Esophagus squamous epithelium (tissue), 5 donors: ENCODE data around the gene MTA2. TPM values are rescaled to one million over a fixed set of nuclear protein-coding genes. Genes with fewer than 3 reads are reported as not detected.

Experiments used
- DNase-seq: peaks from one replicate; lab custom pipeline; 2025; lab: John Stamatoyannopoulos, UW
- H3K27ac ChIP-seq, 4 donors: fragments of 200-600 bp; sonication (generic); one replicate each; pipeline ENCODE4 v1.5.1; 2016 to 2019; ENCODE audit warnings: mild to moderate bottlenecking in 1 of 4
- H3K27me3 ChIP-seq, 4 donors: fragments of 200-600 bp; sonication (generic); 1 replicate in 3 of 4; 2 replicates in 1 of 4; pipeline versions ENCODE4 v1.5.1 to v1.6.0; 2017 to 2021; ENCODE audit warnings: antibody characterized with exemption in 1 of 4
- H3K36me3 ChIP-seq, 3 donors: fragments of 200-600 bp; sonication (generic); one replicate each; pipeline ENCODE4 v1.5.1; 2016 to 2019
- H3K4me1 ChIP-seq, 3 donors: fragments of 200-600 bp; sonication (generic); one replicate each; pipeline ENCODE4 v1.5.1; 2017 to 2019
- H3K4me3 ChIP-seq, 4 donors: fragments of 200-600 bp; sonication (generic); 1 replicate in 3 of 4; 2 replicates in 1 of 4; pipeline ENCODE4 v1.5.1; 2016 to 2019; ENCODE audit warnings: mild to moderate bottlenecking in 2 of 4, moderate library complexity in 1 of 4
- H3K9me3 ChIP-seq, 3 donors: fragments of 200-600 bp; sonication (generic); one replicate each; pipeline ENCODE4 v1.5.1; 2016 to 2019
- POLR2A ChIP-seq, 4 donors: fragments of 450-650 bp; IDR thresholded peaks; one replicate each; pipeline ENCODE4 v1.6.1; 2017; ENCODE audit warnings: antibody characterized with exemption in 4 of 4, mild to moderate bottlenecking in 4 of 4, moderate library complexity in 3 of 4
- WGBS, 2 donors: methylation state at CpG; one replicate each; pipeline ENCODE4 v1.1.5; 2018; 5-methylcytosine and 5-hydroxymethylcytosine counted together
- intact Hi-C: fragments of 100-400 bp; cut with DNase I; formaldehyde crosslinking; loops from one replicate; pipeline ENCODE4 v1.15.0; 2022
- total RNA-seq, 4 donors: library from RNA; depleted of rRNA; stranded (reverse); fragments of >200 nt; gene quantifications; one replicate each; pipeline ENCODE4 v1.1.0, GENCODE V29; 2016
- TF ChIP-seq, protein P1 (sequence below), 6 experiments: fragments of 450-650 bp in 4 of 6; fragments of 200-600 bp in 2 of 6; sonication (generic) in 2 of 6; IDR thresholded peaks; one replicate each; pipeline ENCODE4 v1.5.1; 2016 to 2019; ENCODE audit warnings: antibody characterized with exemption in 6 of 6, mild to moderate bottlenecking in 4 of 6, moderate library complexity in 4 of 6
- donor health status: DM: yes; HTN: yes; CAD: no.

MTA2 gene
- total RNA-seq, 4 donors from 2014 or later = 103 to 132 (median 111) TPM

DNA sequence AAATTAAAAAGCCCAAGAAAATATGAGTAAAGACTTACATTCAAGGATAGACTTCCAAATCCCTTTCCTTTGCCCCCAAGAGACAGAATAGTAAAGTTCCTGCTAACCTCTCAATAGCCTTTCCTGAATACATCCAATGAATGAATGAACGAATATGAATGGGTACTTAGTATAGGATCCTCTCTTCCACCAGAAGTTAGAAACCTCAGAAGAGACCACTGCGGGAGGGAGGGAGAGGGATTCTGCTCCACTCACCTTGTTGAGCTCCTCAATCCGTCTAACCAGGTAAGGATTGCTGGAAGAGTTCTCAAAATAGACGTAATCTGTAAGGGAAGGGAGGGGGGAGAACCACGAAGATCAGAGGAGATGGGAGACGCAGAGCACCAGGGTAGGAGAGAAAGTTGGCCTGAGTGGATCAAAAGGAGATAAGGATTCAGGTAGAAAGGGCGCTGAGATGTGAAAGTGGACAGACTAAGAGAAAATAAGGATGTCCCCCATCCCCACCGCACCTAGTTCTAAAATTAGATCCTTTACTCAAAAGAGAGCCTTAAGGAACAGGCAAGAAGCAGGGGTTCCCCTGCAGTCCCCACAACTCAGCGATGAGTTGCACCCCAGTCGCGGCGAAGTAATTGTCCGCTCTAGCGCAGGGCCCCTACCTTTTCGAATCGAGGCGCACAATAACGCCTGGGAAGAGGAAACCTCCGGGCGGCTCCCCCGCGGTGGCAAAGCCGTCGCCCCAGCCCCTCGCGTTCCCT, 1.1 kb downstream of the MTA2 start:
- Histone ChIP-seq H3K36me3 (peaks cover 24 to 54% (median 34%) of the 10 kb centered on the region in 3 donors), H3K4me1 (peaks cover 27 to 74% (median 33%) of the 10 kb centered on the region in 3 donors), H3K9me3 (no peaks in the 10 kb centered on the region), H3K4me3 (peak overlapping the region; percentile 89 to 99 (median 94)), H3K27me3 (no peaks in the 10 kb centered on the region), H3K27ac (peak overlapping the region; percentile 95 to 99 (median 98))
- TF ChIP-seq, protein P1, sequence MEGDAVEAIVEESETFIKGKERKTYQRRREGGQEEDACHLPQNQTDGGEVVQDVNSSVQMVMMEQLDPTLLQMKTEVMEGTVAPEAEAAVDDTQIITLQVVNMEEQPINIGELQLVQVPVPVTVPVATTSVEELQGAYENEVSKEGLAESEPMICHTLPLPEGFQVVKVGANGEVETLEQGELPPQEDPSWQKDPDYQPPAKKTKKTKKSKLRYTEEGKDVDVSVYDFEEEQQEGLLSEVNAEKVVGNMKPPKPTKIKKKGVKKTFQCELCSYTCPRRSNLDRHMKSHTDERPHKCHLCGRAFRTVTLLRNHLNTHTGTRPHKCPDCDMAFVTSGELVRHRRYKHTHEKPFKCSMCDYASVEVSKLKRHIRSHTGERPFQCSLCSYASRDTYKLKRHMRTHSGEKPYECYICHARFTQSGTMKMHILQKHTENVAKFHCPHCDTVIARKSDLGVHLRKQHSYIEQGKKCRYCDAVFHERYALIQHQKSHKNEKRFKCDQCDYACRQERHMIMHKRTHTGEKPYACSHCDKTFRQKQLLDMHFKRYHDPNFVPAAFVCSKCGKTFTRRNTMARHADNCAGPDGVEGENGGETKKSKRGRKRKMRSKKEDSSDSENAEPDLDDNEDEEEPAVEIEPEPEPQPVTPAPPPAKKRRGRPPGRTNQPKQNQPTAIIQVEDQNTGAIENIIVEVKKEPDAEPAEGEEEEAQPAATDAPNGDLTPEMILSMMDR (IDR thresholded peaks at IDR 0.05) = no peak
- no peak for TF ChIP-seq POLR2A (IDR thresholded peaks at IDR 0.05)
- intact Hi-C loops = no loop called here
- WGBS, 2 donors = 1% methylated on average over 12 to 14 of the region's 26 CpGs
- DNase-seq = no peak

DNA sequence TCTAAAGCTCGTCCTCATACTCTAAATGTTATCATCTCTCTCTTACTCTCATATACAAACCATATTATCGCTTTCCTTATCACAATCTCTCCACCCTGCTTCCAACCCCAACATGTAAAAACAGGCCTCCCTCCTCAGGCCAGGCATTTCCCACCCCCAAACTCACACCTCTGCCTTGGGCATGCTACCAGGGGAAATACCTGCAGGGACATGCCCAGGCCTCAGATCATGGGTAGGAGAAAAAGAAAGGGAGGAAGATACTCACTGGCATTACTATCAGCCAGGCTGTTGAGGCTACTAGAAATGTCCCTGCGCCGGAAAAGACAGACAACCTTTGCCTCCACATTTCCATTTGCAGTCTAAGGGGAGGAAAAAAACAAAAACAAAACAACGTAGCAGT, 1.8 kb downstream of the MTA2 start:
- Histone ChIP-seq H3K27ac (peak overlapping the region; percentile 95 to 99 (median 98)), H3K27me3 (no peaks in the 10 kb centered on the region), H3K36me3 (peaks cover 27 to 54% (median 35%) of the 10 kb centered on the region in 3 donors), H3K4me3 (peak overlapping the region; percentile 89 to 99 (median 94)), H3K4me1 (peaks cover 27 to 67% (median 33%) of the 10 kb centered on the region in 3 donors), H3K9me3 (no peaks in the 10 kb centered on the region)
- DNase-seq = no peak
- peak in 1 of 4 donors; percentile 42 for TF ChIP-seq POLR2A (IDR thresholded peaks at IDR 0.05)
- TF ChIP-seq, protein P1 (IDR thresholded peaks at IDR 0.05) = no peak
- intact Hi-C loops = loop anchor here (5.0 kb wide), 1 partner anchor 72 kb away; the partner anchor contains the start of genes LBHD1 and UQCC3
- WGBS, 2 donors = 24 to 26% methylated on average over 5 of the region's 5 CpGs

DNA sequence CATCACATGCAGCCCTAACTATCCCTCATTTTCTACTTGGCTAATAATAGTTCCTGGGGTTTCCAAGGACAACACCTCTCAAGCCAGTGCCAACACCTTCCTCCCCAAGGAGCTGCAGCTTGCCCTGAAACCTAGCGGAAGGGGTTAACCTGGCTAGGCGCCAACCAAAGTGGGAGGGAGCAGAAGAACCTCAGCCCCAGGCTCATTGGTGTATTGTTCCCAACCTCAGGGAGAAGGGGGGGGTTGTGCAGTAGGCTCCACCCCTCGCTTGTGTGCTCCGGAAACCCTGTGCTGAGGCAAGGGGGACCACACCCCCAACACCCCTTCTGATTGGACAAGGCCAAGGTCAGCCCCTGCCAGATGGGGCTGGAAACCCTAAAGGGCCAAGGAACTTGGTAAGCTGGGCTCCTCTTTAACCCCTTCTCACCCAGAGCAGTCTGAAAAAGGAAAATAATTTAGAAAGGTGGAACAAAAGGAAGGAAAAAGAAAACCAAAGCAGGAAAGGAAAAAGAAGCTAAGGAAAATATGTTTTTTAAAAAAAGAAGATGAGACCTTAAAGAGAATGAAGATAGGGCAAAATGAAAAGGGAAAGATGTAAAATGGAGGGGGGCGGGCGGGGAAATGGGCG, 2.5 kb downstream of the MTA2 start:
- no peaks in the 10 kb centered on the region for H3K27me3 ChIP-seq
- H3K36me3 ChIP-seq = peaks cover 31 to 54% (median 39%) of the 10 kb centered on the region in 3 donors
- peak overlapping the region; percentile 95 to 99 (median 98) for H3K27ac ChIP-seq
- intact Hi-C loops = loop anchor here (5.0 kb wide), 1 partner anchor 73 kb away; the partner anchor contains the start of genes LBHD1 and UQCC3
- H3K4me1 ChIP-seq = peaks cover 27 to 60% (median 33%) of the 10 kb centered on the region in 3 donors
- no peaks in the 10 kb centered on the region for H3K9me3 ChIP-seq
- H3K4me3 ChIP-seq = peak overlapping the region; percentile 89 to 99 (median 94)
- 28 to 39% methylated on average over 3 to 5 of the region's 7 CpGs for WGBS, 2 donors
- peak; percentile 89 for DNase-seq
- TF ChIP-seq, protein P1 (IDR thresholded peaks at IDR 0.05) = peak in 1 of 6 experiments; percentile 17
- no peak for TF ChIP-seq POLR2A (IDR thresholded peaks at IDR 0.05)

DNA sequence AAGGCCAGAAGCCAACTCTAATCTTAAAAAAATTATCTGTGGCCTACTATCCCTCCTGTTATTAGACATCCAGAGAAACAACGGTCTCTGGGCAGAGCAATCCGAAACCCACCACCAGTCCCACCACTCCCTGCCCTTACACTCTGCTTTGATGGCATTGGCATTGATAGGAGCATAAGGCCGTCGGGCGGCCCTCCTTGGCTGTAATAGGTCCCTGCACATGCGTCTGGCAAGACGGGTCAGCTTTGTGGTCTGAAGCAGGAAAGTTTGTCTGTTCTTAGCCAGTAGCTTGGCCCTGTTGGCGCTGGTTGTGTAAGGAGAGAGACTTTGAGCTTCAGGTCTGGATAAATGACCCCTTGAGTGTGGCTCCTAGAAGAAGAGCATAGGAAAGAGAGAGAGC, 6.5 kb downstream of the MTA2 start:
- Histone ChIP-seq H3K9me3 (no peaks in the 10 kb centered on the region), H3K27ac (no peak overlapping the region), H3K36me3 (peaks cover 37 to 62% (median 44%) of the 10 kb centered on the region in 3 donors), H3K27me3 (no peaks in the 10 kb centered on the region), H3K4me3 (no peak overlapping the region), H3K4me1 (peaks cover 33 to 64% (median 39%) of the 10 kb centered on the region in 3 donors)
- intact Hi-C loops = loop anchor here (5.0 kb wide), 1 partner anchor 77 kb away; the partner anchor contains the start of genes LBHD1 and UQCC3
- TF ChIP-seq, protein P1 (IDR thresholded peaks at IDR 0.05) = no peak
- TF ChIP-seq POLR2A (IDR thresholded peaks at IDR 0.05) = no peak
- no peak for DNase-seq
- WGBS, 2 donors = 82 to 92% methylated on average over 7 to 8 of the region's 8 CpGs
